ENCODE data around the gene DENND1B. TPM values are rescaled to one million over a fixed set of nuclear protein-coding genes. Genes with fewer than 3 reads are reported as not detected.

The DENND1B gene
- total RNA-seq, 1 donor from 2014 or later: 29.5 TPM

- no peak for DNase-seq (ENCODE audit: low read depth)
Measured at GRCh38 chr1:197686231-197686630, 89.0 kb downstream of the DENND1B start.

- DNase-seq (ENCODE audit: low read depth): no peak
Measured at GRCh38 chr1:197685785-197686184, 89.5 kb downstream of the DENND1B start.

- DNase-seq (ENCODE audit: low read depth): peak; percentile 61
Measured at GRCh38 chr1:197683895-197684553, 91.3 kb downstream of the DENND1B start.

GRCh38 chr1:197683280-197683679 lies 92.0 kb downstream of the DENND1B start:
- DNase-seq (ENCODE audit: low read depth): no peak

- no peak for DNase-seq (ENCODE audit: low read depth)
Measured at GRCh38 chr1:197680311-197680710, 95.0 kb downstream of the DENND1B start.

GRCh38 chr1:197677752-197678295 lies 97.5 kb downstream of the DENND1B start:
- no peak for DNase-seq (ENCODE audit: low read depth)

DNA sequence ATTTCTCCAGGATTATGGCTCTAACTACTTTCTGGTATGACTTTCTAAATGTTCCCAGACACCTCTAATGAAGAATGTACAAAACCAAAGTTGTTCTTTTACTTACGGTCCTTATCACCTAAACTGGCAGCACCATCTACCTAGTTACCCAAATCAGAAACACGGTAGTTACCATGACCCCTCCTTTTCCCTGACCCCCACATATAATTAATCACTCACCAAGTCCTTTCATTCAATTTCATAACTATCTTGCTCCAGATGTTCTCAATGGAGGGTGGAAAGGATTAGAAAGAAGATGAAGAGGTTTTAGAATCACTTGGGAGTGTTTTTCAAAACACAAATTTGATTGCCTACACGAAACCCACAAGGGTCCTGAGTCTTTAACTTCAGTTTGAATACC lies 98.0 kb downstream of the DENND1B start:
- DNase-seq (ENCODE audit: low read depth): no peak

GRCh38 chr1:197675583-197676208 lies 99.6 kb downstream of the DENND1B start:
- peak; percentile 16 for DNase-seq (ENCODE audit: low read depth)

DNA sequence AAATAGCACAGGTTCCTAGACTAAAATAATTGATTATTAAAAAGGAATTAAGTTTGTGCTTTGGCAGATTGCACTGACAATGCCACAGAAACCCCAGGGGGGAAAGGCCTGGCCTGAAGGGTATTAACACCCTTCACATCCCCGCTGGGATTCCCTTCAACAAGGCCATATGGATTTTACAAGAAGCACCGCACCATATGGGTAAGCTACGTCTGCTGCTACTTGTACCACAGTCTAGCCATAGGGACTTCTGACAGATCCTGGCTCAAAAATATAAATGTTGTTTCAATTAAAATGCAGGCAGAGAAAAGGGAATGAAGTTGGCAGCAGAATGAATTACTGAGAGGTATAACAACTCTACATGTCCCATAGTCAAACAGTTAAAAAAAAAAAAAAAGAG lies 101.0 kb downstream of the DENND1B start:
- DNase-seq (ENCODE audit: low read depth): no peak

DNA sequence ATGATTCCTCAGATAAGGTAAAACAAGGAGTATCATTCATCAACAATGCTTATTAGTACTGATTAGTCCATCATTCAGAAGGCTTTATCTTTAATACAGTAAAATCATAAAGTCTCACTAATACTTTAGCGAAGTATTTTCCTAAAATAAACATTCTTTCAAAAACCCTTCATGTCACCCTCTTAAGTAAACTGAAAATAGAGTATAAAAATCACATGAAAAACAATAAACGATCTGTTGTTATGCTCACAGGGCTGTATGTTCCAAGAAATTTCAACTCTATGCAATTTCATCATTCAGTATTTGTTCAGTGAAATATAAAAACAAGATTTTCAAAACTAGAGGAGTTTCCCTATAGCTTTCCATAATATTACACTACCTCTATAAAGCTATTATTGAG lies 102.0 kb downstream of the DENND1B start:
- DNase-seq (ENCODE audit: low read depth): no peak

- no peak for DNase-seq (ENCODE audit: low read depth)
Measured at GRCh38 chr1:197672347-197672746, 102.9 kb downstream of the DENND1B start.

GRCh38 chr1:197671920-197672319 lies 103.4 kb downstream of the DENND1B start:
- DNase-seq (ENCODE audit: low read depth): no peak

DNA sequence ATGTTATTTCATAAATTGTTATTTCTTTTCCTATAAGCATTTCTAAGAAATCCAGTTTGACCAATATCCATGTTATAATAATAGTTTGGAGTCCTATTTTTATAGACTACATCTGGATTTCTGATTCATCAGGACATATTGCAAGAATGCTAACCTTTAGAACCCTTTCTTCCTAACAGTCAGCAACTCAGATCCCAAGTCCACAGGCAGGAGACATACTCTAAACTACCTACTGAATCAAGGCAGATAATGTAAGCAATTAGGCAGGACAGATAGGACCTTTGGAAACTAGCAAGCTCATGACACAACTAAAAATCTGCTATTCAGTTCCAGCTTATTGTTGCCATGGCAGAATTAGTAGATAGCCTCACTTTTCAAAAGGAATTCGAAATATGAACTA lies 104.1 kb downstream of the DENND1B start:
- DNase-seq (ENCODE audit: low read depth): no peak

DNA sequence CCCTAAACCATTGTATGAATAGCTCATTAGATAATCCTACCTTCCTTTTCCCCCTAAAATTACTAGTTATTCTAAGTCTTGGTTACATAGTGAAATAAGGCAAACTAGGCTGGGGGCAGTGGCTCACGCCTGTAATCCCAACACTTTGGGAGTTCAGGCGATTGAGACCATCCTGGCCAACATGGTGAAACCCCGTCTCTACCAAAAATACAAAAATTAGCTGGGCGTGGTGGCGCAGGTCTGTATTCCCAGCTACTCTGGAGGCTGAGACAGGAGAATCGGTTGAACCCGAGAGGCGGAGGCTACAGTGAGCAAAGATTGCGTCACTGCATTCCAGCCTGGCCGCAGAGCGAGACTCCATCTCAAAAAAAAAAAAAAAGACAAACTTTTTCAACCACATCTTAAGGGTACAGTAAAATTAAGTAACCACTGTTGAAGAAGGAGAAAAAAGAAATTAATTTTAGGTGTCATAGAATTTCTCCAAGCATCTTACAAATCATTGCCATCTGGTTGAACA lies 108.5 kb downstream of the DENND1B start:
- DNase-seq (ENCODE audit: low read depth): no peak

GRCh38 chr1:197664391-197664790 lies 110.9 kb downstream of the DENND1B start:
- DNase-seq (ENCODE audit: low read depth): no peak

DNA sequence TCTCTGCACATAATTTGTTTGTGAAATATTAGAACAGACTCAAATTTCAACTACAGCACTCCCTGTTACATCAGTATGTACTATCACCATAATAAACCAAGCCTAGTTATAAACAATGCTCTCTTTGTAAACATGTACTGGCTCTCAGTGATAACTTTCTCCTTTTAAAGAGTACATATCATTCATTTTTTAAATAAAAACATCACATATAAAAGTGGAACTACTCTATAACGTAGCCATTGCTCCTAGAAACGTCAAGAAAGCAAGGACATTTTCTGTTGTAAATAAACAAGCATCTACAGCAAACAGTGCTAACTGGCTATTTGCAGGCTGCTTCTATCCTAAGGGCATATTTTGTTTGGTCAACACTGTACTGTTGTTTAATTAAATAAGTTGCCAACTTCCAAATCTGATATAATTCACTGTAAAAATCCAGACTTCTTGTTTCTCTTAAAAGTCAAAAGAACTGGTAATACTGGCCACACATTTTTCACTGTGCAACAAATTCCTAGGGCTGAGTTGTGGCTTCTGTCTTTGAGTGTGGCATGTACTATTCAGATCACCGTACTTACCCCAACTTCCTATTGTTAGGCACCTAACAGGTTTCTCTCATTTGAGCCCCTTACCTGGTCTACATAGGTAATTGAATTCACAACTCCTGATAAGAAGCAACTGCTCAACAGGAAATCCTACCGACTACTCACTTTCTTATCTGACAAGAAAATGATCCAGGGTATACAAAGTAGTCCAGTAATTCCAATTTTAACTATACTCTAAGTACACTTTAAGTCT lies 111.9 kb downstream of the DENND1B start:
- no peak for DNase-seq (ENCODE audit: low read depth)

DNA sequence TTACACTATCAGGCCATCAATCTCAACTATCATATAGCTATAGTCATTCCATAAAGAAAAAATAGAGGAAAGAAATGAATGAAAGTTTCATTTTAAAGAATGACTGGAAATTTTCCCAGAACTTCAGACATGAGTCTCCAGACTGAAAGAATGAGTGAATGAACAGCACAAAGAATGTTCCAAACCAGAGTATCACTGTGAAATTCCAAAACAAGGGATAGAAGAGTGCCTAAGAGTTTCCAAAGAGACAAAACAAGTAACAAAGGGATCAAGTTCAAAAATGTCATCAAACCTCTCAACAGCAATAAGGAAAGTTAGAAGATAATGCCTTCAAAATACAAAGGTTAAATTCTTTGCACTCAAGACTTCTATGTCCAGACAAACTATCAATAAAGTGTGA lies 114.9 kb downstream of the DENND1B start:
- DNase-seq (ENCODE audit: low read depth): peak; percentile 20

DNA sequence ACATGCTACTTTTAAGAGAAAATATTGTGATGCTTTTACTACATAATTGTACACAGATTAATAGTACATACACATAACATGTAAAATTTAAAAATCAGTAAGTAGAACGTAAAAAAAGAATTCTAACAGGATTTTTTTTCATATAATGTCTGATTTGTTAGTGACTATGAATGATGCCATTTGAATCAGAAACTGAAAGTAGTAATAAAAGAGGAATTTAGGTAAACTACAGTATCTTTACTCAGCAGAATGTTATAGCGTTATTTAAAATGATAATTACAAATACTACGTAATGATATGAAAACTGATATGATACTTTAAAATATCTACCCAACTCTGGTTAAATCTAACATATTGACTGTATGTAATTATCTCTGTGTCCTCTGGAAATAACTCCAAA lies 116.1 kb downstream of the DENND1B start:
- no peak for DNase-seq (ENCODE audit: low read depth)

- DNase-seq (ENCODE audit: low read depth): no peak
Measured at GRCh38 chr1:197649188-197649587, 126.1 kb downstream of the DENND1B start.

DNA sequence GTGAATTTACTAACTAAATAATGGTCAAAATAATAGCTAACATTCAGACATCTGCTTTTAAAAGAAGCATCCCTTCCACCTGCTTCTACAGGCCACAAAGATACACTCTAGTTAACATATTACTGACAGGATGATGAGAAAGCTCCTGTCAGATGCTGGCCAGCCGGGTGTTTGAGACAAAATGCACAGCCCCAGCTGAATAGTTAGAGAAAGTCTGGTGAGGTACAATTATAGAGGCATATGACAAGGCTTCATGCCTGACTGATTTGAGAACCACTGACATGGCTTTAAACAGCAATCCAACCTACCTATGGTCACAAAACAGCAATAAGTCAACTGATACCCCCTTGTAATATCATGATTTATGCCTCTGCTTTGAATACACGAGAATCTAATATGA lies 137.0 kb downstream of the DENND1B start:
- DNase-seq (ENCODE audit: low read depth): no peak

GRCh38 chr1:197637406-197637805 lies 137.9 kb downstream of the DENND1B start:
- DNase-seq (ENCODE audit: low read depth): no peak

DNA sequence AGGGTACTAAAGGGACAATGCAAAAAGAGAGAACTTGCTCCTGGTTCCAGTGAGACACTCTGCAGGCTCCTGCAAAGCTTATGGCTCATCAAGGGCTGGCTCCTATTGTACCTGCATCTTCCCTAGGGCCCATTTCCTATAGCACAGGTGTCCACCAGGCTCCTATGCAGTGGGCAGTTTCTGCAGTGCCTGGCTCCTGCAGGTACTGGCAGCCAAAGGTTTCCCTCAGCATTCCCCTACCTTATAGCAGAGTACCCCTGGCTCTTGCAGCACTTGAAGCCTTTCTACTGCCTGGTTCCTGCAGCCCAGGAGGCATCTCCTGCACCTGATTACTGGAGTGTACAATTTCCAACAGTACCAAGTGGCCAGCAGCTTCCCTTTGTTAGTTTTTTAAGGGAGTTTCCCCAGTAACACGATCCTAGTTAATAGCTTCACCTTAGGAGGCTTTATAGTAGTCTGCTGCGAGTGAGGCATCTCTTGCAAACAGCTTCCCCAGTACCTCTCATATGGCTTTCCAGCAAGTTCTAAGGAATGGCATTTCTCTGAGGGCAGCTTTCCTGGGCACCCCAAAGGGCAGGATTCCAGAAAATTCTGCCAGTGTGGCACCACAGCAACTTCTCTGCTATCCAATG lies 141.7 kb downstream of the DENND1B start:
- no peak for DNase-seq (ENCODE audit: low read depth)
